Activated CD8-positive, alpha-beta memory T cell treated with anti-CD3 and anti-CD28 coated beads, Interleukin-2, amount 10 ng/mL, durations not matched to agents 7 days and 5 days (primary cell): ENCODE results near the gene SURF1. TPM values are rescaled to one million over a fixed set of nuclear protein-coding genes. Genes with fewer than 3 reads are reported as not detected.

Experiments used
- ATAC-seq: fragments of 150-1000 bp; cut with Tn5 transposase; one replicate; pipeline ENCODE4 v1.10.0; 2021; ENCODE audit warnings: moderate library complexity
- CTCF ChIA-PET: fragments of 350-600 bp; sonication (Branson Sonifier 250); formaldehyde crosslinking; loops from one replicate; lab custom pipeline; 2021; ENCODE audit warnings: antibody characterized with exemption; lab: Charles Lee
- DNase-seq: peaks from one replicate; pipeline ENCODE4 v3.0.0-alpha.2; 2020
- H3K27ac Mint-ChIP-seq: one replicate; pipeline ENCODE4 v1.8.0; 2021; ENCODE audit warnings: mild to moderate bottlenecking, mixed read lengths
- H3K27me3 Mint-ChIP-seq: one replicate; pipeline ENCODE4 v1.8.0; 2021; ENCODE audit warnings: mixed read lengths
- H3K36me3 Mint-ChIP-seq: one replicate; pipeline ENCODE4 v1.8.0; 2021; ENCODE audit warnings: mild to moderate bottlenecking, mixed read lengths
- H3K4me1 Mint-ChIP-seq: one replicate; pipeline ENCODE4 v1.8.0; 2021; ENCODE audit warnings: mixed read lengths
- H3K4me3 Mint-ChIP-seq: one replicate; pipeline ENCODE4 v1.8.0; 2021; ENCODE audit warnings: mild to moderate bottlenecking, moderate library complexity, mixed read lengths
- H3K9me3 Mint-ChIP-seq: one replicate; pipeline ENCODE4 v1.8.0; 2022; ENCODE audit warnings: low read depth, mixed read lengths
- total RNA-seq, 2 experiments: library from RNA; stranded (reverse); gene quantifications; one replicate each; pipeline ENCODE4 v1.2.3, GENCODE V29; 2021

Gene SURF1
- total RNA-seq, 2 experiments from 2014 or later: 35.4 to 35.6 TPM

- no peak for DNase-seq
- Mint-ChIP-seq H3K36me3 (peaks cover 33% of the 10 kb centered on the region), H3K27ac (peak overlapping the region; percentile 88)
Observed at GRCh38 chr9:133354766-133355165, 1.5 kb downstream of the SURF1 start.

GRCh38 chr9:133353548-133353947 is 2.7 kb downstream of the SURF1 start:
- DNase-seq (no peak), ATAC-seq (no peak)
- Mint-ChIP-seq H3K4me3 (no peak overlapping the region), H3K27ac (peak overlapping the region; percentile 38), H3K4me1 (peaks cover 64% of the 10 kb centered on the region), H3K9me3 (no peaks in the 10 kb centered on the region), H3K27me3 (no peaks in the 10 kb centered on the region), H3K36me3 (peaks cover 44% of the 10 kb centered on the region)
- CTCF ChIA-PET: interaction anchor here (8.2 kb wide), 1 partner anchor 19 kb away, joined by 100 read pairs; no protein-coding TSS in a partner anchor

More at GRCh38 chr9:133354766-133355165, 1.5 kb downstream of the SURF1 start:
- H3K9me3 Mint-ChIP-seq: no peaks in the 10 kb centered on the region
- peak overlapping the region; percentile 90 for H3K4me3 Mint-ChIP-seq
- no peak for ATAC-seq
- CTCF ChIA-PET: interaction anchor here (1.0 to 8.2 kb wide), 5 partner anchors 13 to 50 kb away, joined by 3 to 100 read pairs (median 14); partner anchors contain the start of gene STKLD1
- peaks cover 60% of the 10 kb centered on the region for H3K4me1 Mint-ChIP-seq
- no peaks in the 10 kb centered on the region for H3K27me3 Mint-ChIP-seq

- DNase-seq (no peak), ATAC-seq (no peak)
- no peak overlapping the region for H3K4me3 Mint-ChIP-seq
- no peaks in the 10 kb centered on the region for H3K27me3 Mint-ChIP-seq
- H3K27ac Mint-ChIP-seq: peak overlapping the region; percentile 70
- peaks cover 49% of the 10 kb centered on the region for H3K36me3 Mint-ChIP-seq
- CTCF ChIA-PET: interaction anchor here (0.7 to 1.9 kb wide), 2 partner anchors 10 to 18 kb away, joined by 3 to 12 read pairs; no protein-coding TSS in a partner anchor
- no peaks in the 10 kb centered on the region for H3K9me3 Mint-ChIP-seq
- peaks cover 57% of the 10 kb centered on the region for H3K4me1 Mint-ChIP-seq
Observed at GRCh38 chr9:133352635-133353340, 3.5 kb downstream of the SURF1 start.

- Mint-ChIP-seq H3K36me3 (peaks cover 49% of the 10 kb centered on the region), H3K4me1 (peaks cover 51% of the 10 kb centered on the region), H3K9me3 (no peaks in the 10 kb centered on the region), H3K27ac (peak overlapping the region; percentile 32), H3K4me3 (no peak overlapping the region), H3K27me3 (no peaks in the 10 kb centered on the region)
- no peak for ATAC-seq
- DNase-seq: peak; percentile 73
- CTCF ChIA-PET: interaction anchor here (0.7 to 2.0 kb wide), 5 partner anchors 10 to 132 kb away, joined by 3 to 12 read pairs (median 4); no protein-coding TSS in a partner anchor
Observed at GRCh38 chr9:133351908-133352634, 4.2 kb downstream of the SURF1 start.

GRCh38 chr9:133351526-133351907 is 4.8 kb downstream of the SURF1 start:
- Mint-ChIP-seq H3K36me3 (peaks cover 49% of the 10 kb centered on the region), H3K4me1 (peaks cover 55% of the 10 kb centered on the region), H3K27me3 (no peaks in the 10 kb centered on the region)

GRCh38 chr9:133349965-133350616 is 6.2 kb downstream of the SURF1 start:
- Mint-ChIP-seq H3K4me1 (peaks cover 62% of the 10 kb centered on the region), H3K27ac (peak overlapping the region; percentile 88), H3K27me3 (no peaks in the 10 kb centered on the region), H3K9me3 (no peaks in the 10 kb centered on the region), H3K36me3 (peaks cover 51% of the 10 kb centered on the region), H3K4me3 (peak overlapping the region; percentile 94)
- CTCF ChIA-PET: interaction anchor here (1.2 to 2.0 kb wide), 5 partner anchors 9 to 164 kb away, joined by 3 to 9 read pairs (median 4); no protein-coding TSS in a partner anchor
- DNase-seq (no peak), ATAC-seq (no peak)

More at GRCh38 chr9:133351526-133351907, 4.8 kb downstream of the SURF1 start:
- DNase-seq: no peak
- Mint-ChIP-seq H3K4me3 (no peak overlapping the region), H3K9me3 (no peaks in the 10 kb centered on the region), H3K27ac (peak overlapping the region; percentile 32)
- CTCF ChIA-PET: interaction anchor here (0.9 to 2.0 kb wide), 4 partner anchors 9 to 132 kb away, joined by 3 to 12 read pairs (median 4); no protein-coding TSS in a partner anchor
- no peak for ATAC-seq

GRCh38 chr9:133348718-133349573 is 7.3 kb downstream of the SURF1 start:
- ATAC-seq (no peak), DNase-seq (no peak)
- H3K9me3 Mint-ChIP-seq: no peaks in the 10 kb centered on the region
- peaks cover 52% of the 10 kb centered on the region for H3K4me1 Mint-ChIP-seq
- H3K27me3 Mint-ChIP-seq: no peaks in the 10 kb centered on the region
- H3K27ac Mint-ChIP-seq: peak overlapping the region; percentile 88
- peaks cover 51% of the 10 kb centered on the region for H3K36me3 Mint-ChIP-seq
- peak overlapping the region; percentile 94 for H3K4me3 Mint-ChIP-seq
- CTCF ChIA-PET: interaction anchor here (0.9 to 4.0 kb wide), 8 partner anchors 8 to 318 kb away, joined by 3 to 47 read pairs (median 4); partner anchors contain the start of genes GTF3C5, SURF1 and SURF2

GRCh38 chr9:133347985-133348717 is 8.1 kb downstream of the SURF1 start, which contains the start of the genes MED22 and RPL7A:
MED22 (minus strand) TSS chr9:133348131; CDS start chr9:133346662, 1,469 bp downstream.
RPL7A (plus strand) TSS chr9:133348218; CDS start chr9:133348244, 26 bp downstream.
- Mint-ChIP-seq H3K27me3 (no peaks in the 10 kb centered on the region), H3K4me1 (peaks cover 48% of the 10 kb centered on the region), H3K4me3 (peak within 1 kb of the TSS; percentile 94), H3K27ac (peak within 1 kb of the TSS; percentile 89), H3K36me3 (peaks cover 48% of the 10 kb centered on the region), H3K9me3 (no peaks in the 10 kb centered on the region)
- DNase-seq: peak; percentile 96
- CTCF ChIA-PET: interaction anchor here (0.9 to 4.0 kb wide), 13 partner anchors 8 to 318 kb away, joined by 3 to 47 read pairs (median 3); partner anchors contain the start of genes GTF3C5, SURF1 and SURF2
- peak; percentile 81 for ATAC-seq

GRCh38 chr9:133347515-133347984 is 8.7 kb downstream of the SURF1 start:
- peaks cover 47% of the 10 kb centered on the region for H3K36me3 Mint-ChIP-seq
- peak overlapping the region; percentile 89 for H3K27ac Mint-ChIP-seq
- peak overlapping the region; percentile 94 for H3K4me3 Mint-ChIP-seq
- no peaks in the 10 kb centered on the region for H3K27me3 Mint-ChIP-seq
- DNase-seq (peak; percentile 57), ATAC-seq (peak; percentile 56)
- CTCF ChIA-PET: interaction anchor here (0.9 to 4.0 kb wide), 11 partner anchors 8 to 317 kb away, joined by 3 to 47 read pairs (median 4); partner anchors contain the start of genes GTF3C5, SURF1 and SURF2
- H3K4me1 Mint-ChIP-seq: peaks cover 45% of the 10 kb centered on the region
- no peaks in the 10 kb centered on the region for H3K9me3 Mint-ChIP-seq

GRCh38 chr9:133346021-133346785 is 10.1 kb downstream of the SURF1 start:
- Mint-ChIP-seq H3K27me3 (no peaks in the 10 kb centered on the region), H3K4me1 (peaks cover 42% of the 10 kb centered on the region), H3K9me3 (no peaks in the 10 kb centered on the region), H3K4me3 (peak overlapping the region; percentile 94), H3K36me3 (peaks cover 37% of the 10 kb centered on the region), H3K27ac (peak overlapping the region; percentile 89)
- CTCF ChIA-PET: interaction anchor here (2.4 to 4.0 kb wide), 2 partner anchors 26 to 33 kb away, joined by 6 to 47 read pairs; no protein-coding TSS in a partner anchor
- ATAC-seq (no peak), DNase-seq (no peak)
